HG02884 (cell line): Measurements from ENCODE around the gene SORCS1.

Experiments
- ATAC-seq: cut with Tn5 transposase; IDR thresholded peaks from one replicate; pipeline ENCODE4 v1.9.1; 2021; ENCODE audit warnings: mild to moderate bottlenecking, moderate library complexity; ENCODE audit not compliant: unreplicated experiment

The SORCS1 gene

DNA sequence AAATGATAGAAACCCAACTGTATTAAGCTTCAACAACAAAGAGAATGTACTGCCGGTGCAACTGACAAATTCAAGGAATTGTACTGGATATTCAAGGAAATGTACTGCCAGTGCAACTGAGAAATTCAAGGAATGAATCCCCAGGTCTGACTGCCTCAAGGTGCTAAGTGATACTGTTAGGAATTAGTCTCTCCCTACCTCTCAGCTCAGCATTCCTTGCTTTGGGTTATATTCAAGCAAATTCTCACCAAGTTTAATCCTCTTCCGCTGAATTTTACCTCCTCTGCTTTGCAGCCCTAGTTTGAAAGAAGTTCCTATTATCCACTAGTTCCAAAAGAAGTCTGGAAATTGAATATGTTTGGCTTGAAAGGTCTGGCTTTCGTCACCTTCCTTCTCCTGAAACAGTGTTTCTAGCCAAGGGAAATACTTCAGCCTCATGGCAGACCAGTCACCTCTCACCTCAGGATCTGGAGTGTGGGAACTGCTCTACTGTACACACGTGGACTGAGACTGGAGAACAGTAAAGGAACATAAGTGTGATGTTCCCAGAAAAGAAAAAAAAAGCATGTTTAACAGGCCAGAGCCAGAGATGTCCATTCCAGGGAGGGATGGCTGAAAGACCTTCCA, 60.4 kb downstream of the SORCS1 start:
- no peak for ATAC-seq

- ATAC-seq = no peak
Measured at GRCh38 chr10:107103174-107104025, 61.1 kb downstream of the SORCS1 start.

- ATAC-seq = no peak
Measured at GRCh38 chr10:107098326-107098725, 66.2 kb downstream of the SORCS1 start.

DNA sequence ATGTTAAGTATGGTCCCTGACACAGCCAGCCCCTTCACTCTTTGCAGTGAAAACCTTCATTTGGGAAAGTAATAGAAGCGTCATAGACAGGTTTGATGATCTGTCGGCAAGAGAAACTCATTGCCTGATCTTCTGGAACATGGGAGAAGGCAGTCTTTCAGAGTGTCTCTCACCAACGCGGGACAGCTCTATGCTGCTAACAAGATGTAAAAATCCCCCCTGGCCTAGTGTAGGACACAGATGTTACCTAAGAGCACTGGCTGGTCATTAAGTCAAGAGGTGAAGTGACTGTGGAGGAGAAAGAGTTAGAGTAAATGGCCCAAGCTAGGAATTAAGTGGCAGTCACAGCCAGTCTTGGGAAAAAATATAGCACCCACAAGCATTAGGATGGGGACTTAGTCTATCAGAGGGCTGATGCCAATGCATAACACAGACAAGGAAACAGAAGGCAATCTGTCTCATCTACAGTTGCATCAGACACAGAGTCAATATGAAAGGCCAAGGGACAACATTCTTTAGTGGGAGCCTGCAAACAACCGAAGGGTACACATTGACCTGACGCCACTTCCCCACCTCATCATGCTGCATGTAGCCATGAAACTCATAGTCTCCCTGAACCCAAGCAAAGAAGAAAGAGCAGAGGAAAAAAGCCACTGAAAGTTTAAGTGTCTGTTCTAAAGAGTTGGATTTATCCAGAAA, 69.5 kb downstream of the SORCS1 start:
- no peak for ATAC-seq

DNA sequence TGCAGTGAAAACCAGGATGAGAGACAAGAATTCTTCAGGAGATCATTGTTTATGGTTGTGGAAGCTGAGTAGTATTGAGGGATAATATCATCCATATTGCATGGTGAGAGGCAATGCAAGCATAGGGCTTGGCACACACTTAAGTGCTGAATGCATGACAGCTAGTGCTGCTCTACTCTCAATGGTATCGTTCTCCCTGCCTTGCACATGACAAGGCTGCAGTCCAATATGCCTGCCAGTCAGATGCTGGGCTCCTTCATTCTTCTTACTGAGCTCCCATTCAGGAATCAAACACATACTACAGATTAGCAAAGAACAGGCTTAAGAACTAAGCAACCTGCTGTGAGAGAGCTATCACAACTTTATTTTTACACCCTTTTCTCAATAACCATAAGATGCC, 72.2 kb downstream of the SORCS1 start:
- ATAC-seq = no peak

- ATAC-seq = no peak
Measured at GRCh38 chr10:107091126-107091525, 73.4 kb downstream of the SORCS1 start.

DNA sequence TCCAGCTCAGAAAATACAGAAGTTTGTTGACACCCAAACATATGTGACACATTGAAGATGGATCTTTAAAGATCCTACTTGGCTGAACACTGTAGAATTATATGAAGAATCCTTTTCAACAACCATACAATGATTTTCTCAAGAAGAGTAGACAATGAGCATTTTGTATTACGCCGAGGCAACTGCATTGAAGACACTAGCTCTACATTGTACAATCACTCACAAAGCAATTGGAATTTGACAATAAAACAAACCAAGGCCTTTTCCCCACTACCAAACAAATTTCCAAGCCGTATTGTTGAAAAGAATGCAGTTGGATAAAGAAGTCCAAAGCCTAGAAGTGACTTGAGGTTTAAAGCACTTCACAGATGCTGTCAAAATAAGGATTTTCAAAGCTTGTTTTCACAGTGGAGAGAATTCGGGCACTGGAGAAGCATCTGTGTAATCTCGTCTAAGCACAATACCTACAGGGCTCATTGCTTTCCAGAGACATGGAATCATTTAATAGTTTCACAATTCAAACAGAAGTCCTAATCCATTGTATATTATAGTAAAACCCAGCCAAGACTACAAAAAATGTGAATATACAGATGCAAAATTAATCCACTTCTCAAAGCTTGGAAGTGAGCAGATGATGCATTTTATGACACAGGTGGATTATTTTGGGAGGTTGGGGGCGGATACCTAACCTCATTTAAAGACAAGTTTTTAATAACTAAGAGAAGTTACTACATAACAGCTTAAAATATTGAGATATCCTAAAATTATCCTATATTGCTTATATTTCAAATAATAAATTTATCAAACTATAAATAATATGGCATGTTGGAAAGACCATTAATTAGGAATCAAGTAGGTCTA, 78.6 kb downstream of the SORCS1 start:
- ATAC-seq = no peak

- ATAC-seq = no peak
Measured at GRCh38 chr10:107083388-107084009, 81.0 kb downstream of the SORCS1 start.

DNA sequence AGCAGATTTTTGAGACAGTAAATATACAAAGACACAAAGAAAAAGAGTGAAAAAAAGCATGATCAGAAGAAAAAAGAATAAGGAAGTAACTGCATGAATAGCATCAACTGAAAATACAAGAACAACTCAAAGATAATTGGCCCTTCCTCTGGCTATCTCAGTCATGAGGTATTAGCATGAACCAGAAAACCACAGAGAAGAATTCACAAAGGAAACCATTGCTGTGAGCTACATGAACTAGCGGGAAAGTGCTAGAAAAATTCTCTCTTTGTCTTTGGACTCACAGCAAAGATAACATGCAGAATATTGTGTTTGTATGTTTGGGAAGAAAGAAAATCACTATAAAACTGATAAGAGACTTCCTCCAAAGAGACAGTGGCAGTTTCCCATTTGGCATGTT, 82.9 kb downstream of the SORCS1 start:
- no peak for ATAC-seq

DNA sequence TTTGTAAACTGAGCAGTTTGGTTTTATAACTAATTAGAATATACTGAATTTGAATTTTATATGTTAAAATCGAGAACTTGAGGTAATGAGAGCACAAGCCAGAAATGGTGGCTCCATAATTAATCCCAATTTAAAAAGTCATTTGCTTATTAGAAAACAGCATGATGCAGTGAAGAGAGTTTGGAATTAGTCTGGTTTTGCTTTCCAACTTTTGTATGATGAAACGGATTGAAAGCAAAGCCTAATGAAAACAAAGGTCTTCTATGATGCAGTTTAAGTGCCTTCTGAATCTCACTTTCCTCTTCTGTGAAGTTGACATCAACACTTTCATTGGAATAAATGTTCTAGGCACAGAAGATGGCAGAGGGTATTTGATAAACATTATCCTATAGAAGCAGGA, 89.4 kb downstream of the SORCS1 start:
- no peak for ATAC-seq

GRCh38 chr10:107072786-107073185, 91.7 kb downstream of the SORCS1 start:
- ATAC-seq = no peak

DNA sequence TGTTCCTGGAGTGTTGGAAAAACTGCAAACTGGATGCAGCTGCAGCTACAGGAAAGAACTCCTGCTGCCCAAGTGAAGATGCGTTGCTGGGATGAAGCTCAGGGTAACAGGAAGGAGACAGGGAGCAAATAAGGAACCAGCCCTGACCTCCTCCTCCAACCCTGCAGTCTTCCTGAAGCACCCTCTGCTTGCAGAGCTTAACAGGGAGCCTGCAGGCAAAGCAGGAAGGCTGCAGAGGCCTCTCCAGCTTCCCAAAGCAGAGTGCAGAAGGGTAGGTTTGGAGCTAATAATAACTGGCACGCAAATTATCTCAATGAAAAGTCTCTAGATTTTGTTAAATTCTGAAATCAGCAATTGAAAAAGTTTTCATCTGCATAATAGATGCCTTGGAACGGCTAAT, 92.5 kb downstream of the SORCS1 start:
- no peak for ATAC-seq

DNA sequence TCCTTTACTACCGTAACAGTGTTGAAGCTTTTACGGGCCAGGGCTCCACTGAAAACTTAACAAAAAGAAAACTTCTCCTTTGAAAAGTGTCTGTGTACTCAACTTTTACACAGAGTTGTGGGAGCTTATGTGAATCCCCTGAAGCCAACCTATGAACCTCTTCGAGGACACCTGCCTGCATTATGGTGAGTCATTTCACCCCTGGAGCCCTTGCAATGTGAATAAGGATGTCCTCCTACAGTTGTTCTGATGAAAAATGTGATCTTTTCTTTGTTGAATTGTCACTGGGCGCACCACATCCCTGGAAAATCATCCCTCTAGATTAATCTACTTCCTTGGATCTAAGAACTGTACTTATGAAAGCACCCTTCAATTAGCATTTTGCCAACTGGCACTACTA, 93.2 kb downstream of the SORCS1 start:
- no peak for ATAC-seq

DNA sequence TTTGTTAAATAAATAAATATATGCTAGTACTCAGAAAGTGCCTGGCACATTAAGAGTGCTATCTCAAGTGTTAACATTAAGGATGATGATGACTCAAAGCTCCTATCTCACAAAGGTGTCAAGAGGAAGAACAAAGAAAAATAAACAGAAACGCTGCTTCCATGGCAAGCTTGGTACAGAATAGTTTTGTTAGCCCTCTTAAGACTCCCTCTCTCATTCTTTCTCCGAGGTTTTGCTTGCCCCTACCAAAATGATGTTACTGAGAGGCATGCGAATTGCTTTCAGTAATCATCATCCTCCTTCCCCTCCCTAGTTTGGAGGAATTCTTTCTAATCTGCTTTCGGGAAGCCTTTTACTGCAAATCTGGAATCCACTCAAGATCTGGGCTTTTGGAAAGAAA, 96.7 kb downstream of the SORCS1 start:
- no peak for ATAC-seq

DNA sequence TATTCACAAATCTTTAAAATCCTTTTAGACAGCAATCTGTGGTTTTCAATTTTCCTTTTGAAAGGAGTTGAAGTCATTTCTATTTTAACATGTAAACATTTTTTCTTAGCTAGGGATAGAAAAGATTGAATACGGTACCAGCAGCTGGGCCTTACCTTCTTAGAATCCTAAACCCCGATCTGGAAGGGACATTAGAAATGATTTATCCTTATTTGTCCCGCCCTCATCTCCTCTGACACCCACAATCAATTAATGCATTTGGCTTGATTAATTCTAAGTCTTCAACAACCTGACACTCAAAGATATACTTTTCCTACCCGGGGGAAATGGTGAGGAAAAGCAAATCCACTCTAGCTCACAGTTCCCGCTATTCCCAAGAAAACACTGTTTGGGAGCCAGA, 100.4 kb downstream of the SORCS1 start:
- no peak for ATAC-seq

DNA sequence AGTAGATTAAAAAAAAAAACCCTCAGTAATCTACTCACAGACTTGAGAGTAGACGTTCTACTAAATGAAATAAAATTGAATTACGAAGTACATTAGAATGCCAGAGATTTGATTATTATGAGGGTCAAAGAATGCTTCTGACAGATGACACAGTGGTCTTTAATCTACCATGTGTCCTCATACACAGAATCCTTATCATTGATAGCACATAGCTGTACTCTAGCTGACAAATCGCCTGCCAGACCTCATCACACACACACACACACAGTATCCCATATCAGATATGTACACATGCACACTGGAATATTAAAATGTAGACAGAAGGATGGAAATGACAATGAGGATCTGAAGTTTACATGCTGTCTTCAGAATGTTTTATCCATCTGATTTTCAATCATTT, 104.6 kb downstream of the SORCS1 start:
- ATAC-seq = no peak

DNA sequence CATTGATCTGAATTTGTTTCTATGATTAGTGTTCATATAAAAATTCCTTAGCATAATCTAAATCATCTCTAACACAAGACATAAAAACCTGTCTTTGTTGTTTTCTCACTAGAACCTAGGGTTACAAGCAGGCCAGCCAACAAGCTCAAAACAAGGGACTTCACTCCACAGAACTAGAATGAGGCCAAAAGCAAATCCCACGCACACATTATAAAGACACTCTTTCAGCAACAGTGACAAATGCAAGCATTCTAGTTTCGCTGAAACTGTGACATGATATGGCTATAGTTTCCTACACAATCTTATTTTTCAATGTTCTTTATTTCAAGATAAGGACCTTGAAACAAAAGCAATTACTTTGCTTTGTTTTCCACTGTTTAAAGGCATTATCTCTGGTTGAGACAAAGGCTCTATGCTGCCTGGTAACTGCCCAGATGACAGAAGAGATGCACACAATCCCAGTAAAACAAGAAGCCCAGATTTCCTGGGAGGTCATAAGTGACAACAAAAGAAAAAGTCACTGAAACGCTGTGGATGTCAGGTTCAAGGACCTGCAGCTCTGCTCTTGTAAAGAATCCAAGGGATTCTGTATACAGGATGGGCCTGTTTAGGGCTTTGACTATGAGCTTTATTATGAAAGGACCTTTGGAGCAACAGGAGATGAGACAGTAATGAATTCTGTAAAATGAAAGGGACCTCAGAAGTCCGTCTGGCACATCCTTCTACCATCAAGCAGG, 105.3 kb downstream of the SORCS1 start:
- no peak for ATAC-seq

- ATAC-seq = no peak
Measured at GRCh38 chr10:107058331-107058730, 106.2 kb downstream of the SORCS1 start.

- ATAC-seq = no peak
Measured at GRCh38 chr10:107056182-107056581, 108.3 kb downstream of the SORCS1 start.
